Measurements from ENCODE around the gene HAUS7. TPM values are rescaled to one million over a fixed set of nuclear protein-coding genes. Genes with fewer than 3 reads are reported as not detected.

Gene HAUS7
- total RNA-seq, 2 experiments from 2014 or later: 42.5 to 47.9 TPM

DNA sequence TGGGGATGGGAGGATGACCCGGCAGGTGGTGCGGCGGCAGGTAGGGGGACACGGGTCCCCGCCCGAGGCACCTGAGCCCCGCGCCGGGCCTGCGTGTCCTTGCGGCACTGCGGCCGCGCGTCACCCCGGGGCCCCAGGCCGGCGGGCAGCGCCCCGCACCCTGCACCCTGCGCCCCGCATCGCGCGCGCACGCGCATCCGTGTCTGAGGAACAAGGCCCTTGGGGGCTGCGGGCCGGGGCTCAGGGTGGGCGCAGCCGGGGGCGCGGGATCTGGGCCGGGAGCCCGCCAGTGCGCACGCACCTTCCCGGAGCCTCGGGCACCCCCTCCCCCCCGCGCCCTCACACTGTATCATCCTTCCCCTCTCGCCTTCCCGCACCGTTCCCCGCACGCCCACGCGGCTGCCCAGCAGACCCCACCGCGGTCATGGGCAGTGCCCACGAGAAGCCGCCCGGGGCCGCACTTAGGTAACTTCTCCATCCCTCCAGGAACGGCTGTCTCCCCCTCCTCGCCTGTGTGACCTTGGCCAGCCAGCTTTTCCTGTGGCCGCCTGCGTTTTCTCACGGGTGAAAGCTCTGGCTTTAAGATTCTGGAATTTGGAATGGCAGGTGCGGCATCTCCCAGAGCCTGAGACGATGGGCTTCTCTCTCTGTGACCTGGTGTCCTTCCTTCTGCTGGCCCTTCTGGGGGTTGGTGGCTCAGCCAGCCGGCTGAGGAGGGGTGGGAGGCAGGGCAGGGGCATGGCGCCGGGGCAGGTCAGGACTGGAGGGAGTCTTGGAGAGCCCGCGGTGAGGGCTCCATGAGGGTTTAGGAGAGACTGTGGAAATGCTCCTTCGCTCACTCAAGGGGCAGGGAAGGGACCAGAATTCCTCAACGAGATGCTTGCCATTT lies 47.8 kb upstream of the HAUS7 start:
- H3K4me3 ChIP-seq (ENCODE audit: low read depth, low read length, poor library complexity, severe bottlenecking): no peak overlapping the region
- no peak overlapping the region for H2AFZ ChIP-seq (ENCODE audit: low read length)
- no peaks in the 10 kb centered on the region for H4K20me1 ChIP-seq (ENCODE audit: insufficient read depth, low read length)
- no peak overlapping the region for H3K27ac ChIP-seq (ENCODE audit: low read depth, low read length, poor library complexity, severe bottlenecking)
- no peaks in the 10 kb centered on the region for H3K36me3 ChIP-seq (ENCODE audit: insufficient read depth, low read length)
- H3K4me2 ChIP-seq (ENCODE audit: low read length): no peak overlapping the region
- CTCF ChIA-PET (ENCODE audit: unreplicated experiment): no interaction called here
- H3K9me3 ChIP-seq (ENCODE audit: low read length): no peaks in the 10 kb centered on the region
- no peaks in the 10 kb centered on the region for H3K4me1 ChIP-seq (ENCODE audit: insufficient read depth, low read length, poor library complexity, severe bottlenecking)
- BruUV-seq (replicated peaks): no TSS peak
- TF ChIP-seq CTCF (conservative IDR thresholded peaks at IDR 0.05; ENCODE audit: low read length) (no peak), EZH2phosphoT487 (IDR thresholded peaks at IDR 0.05; ENCODE audit: borderline replicate concordance, low read depth, low read length) (no peak)
- no peak for DNase-seq (ENCODE audit: low spot score)
- intact Hi-C loops (cut with micrococcal nuclease; ENCODE audit: unreplicated experiment): no loop called here
- H3K9me2 ChIP-seq (ENCODE audit: insufficient read depth, low read length): no peaks in the 10 kb centered on the region
- POLR2A ChIA-PET: no interaction called here
- no peaks in the 10 kb centered on the region for H3K79me2 ChIP-seq (ENCODE audit: insufficient read depth, low read depth, low read length)

- Histone ChIP-seq H2AFZ (ENCODE audit: low read length) (no peak within 1 kb of the TSS), H3K4me1 (ENCODE audit: insufficient read depth, low read length, poor library complexity, severe bottlenecking) (no peaks in the 10 kb centered on the region), H4K20me1 (ENCODE audit: insufficient read depth, low read length) (no peaks in the 10 kb centered on the region), H3K4me2 (ENCODE audit: low read length) (no peak within 1 kb of the TSS), H3K9me2 (ENCODE audit: insufficient read depth, low read length) (no peaks in the 10 kb centered on the region), H3K79me2 (ENCODE audit: insufficient read depth, low read depth, low read length) (no peaks in the 10 kb centered on the region), H3K36me3 (ENCODE audit: insufficient read depth, low read length) (no peaks in the 10 kb centered on the region), H3K27ac (ENCODE audit: low read depth, low read length, poor library complexity, severe bottlenecking) (no peak within 1 kb of the TSS), H3K4me3 (ENCODE audit: low read depth, low read length, poor library complexity, severe bottlenecking) (no peak within 1 kb of the TSS), H3K9me3 (ENCODE audit: low read length) (no peaks in the 10 kb centered on the region)
- no TSS peak for BruUV-seq (replicated peaks)
- no peak for DNase-seq (ENCODE audit: low spot score)
- ChIA-PET CTCF (ENCODE audit: unreplicated experiment) (no interaction called here), POLR2A (interaction anchor here (0.5 kb wide), 1 partner anchor 489 kb away, joined by 3 read pairs; no protein-coding TSS in a partner anchor)
- intact Hi-C loops (cut with micrococcal nuclease; ENCODE audit: unreplicated experiment): no loop called here
- TF ChIP-seq EZH2phosphoT487 (IDR thresholded peaks at IDR 0.05; ENCODE audit: borderline replicate concordance, low read depth, low read length): no peak
- no peak for TF ChIP-seq CTCF (conservative IDR thresholded peaks at IDR 0.05; ENCODE audit: low read length)
Observed at GRCh38 chrX:153517423-153517822, 47.0 kb upstream of the HAUS7 start, which contains the start of gene ATP2B3. Gene ATP2B3, plus strand, starts transcription at chrX:153517642. Its CDS starts 18,606 bp downstream, at chrX:153536248.

DNA sequence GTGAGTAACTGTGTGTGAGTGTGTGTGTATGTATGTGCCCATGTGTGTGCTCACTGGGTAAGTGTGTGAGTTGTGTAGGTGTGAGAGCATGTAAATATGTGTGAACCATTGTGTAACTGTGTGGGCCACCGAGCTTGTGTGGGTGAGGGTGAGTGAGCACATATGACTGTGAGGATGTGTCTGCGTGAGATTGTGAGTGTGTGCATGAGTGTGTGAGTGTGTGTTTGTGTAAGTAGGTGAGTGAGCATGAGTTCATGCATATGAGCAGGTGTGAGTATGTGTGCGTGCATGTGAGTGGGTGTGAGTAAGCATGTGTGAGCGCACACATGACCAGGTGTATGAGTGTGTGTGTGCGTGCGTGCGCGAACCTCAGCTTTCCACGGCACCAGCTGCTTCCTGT lies 45.7 kb upstream of the HAUS7 start:
- Histone ChIP-seq H3K36me3 (ENCODE audit: insufficient read depth, low read length) (no peaks in the 10 kb centered on the region), H3K27ac (ENCODE audit: low read depth, low read length, poor library complexity, severe bottlenecking) (no peak overlapping the region), H3K79me2 (ENCODE audit: insufficient read depth, low read depth, low read length) (no peaks in the 10 kb centered on the region), H3K9me3 (ENCODE audit: low read length) (no peaks in the 10 kb centered on the region), H2AFZ (ENCODE audit: low read length) (no peak overlapping the region), H4K20me1 (ENCODE audit: insufficient read depth, low read length) (no peaks in the 10 kb centered on the region), H3K4me2 (ENCODE audit: low read length) (no peak overlapping the region), H3K9me2 (ENCODE audit: insufficient read depth, low read length) (no peaks in the 10 kb centered on the region), H3K4me3 (ENCODE audit: low read depth, low read length, poor library complexity, severe bottlenecking) (no peak overlapping the region), H3K4me1 (ENCODE audit: insufficient read depth, low read length, poor library complexity, severe bottlenecking) (no peaks in the 10 kb centered on the region)
- ChIA-PET POLR2A (interaction anchor here (0.6 kb wide), 1 partner anchor 521 kb away, joined by 6 read pairs; no protein-coding TSS in a partner anchor), CTCF (ENCODE audit: unreplicated experiment) (no interaction called here)
- DNase-seq (ENCODE audit: low spot score): no peak
- TF ChIP-seq CTCF (conservative IDR thresholded peaks at IDR 0.05; ENCODE audit: low read length): no peak
- no peak for TF ChIP-seq EZH2phosphoT487 (IDR thresholded peaks at IDR 0.05; ENCODE audit: borderline replicate concordance, low read depth, low read length)
- intact Hi-C loops (cut with micrococcal nuclease; ENCODE audit: unreplicated experiment): no loop called here
- BruUV-seq (replicated peaks): no TSS peak
